H9 (cell line): ENCODE results near the gene TPBG. TPM values are rescaled to one million over a fixed set of nuclear protein-coding genes. Genes with fewer than 3 reads are reported as not detected.

Experiments
- DNase-seq: peaks from one replicate; pipeline ENCODE4 v3.0.0-alpha.2; 2017
- H2AFZ ChIP-seq: one replicate; pipeline ENCODE4 v1.6.1; 2013; ENCODE audit warnings: mild to moderate bottlenecking, low read length, control low read depth, moderate library complexity
- H2AK5ac ChIP-seq: 2 replicates; pipeline ENCODE4 v1.6.1; 2013; ENCODE audit warnings: low read length, control low read depth, mixed read lengths; ENCODE audit not compliant: insufficient read length
- H2BK120ac ChIP-seq: one replicate; pipeline ENCODE4 v1.6.1; 2013; ENCODE audit warnings: low read depth, mild to moderate bottlenecking, low read length, control low read depth, inconsistent platforms; ENCODE audit not compliant: poor library complexity, severe bottlenecking
- H2BK12ac ChIP-seq: 2 replicates; pipeline ENCODE4 v1.6.1; 2013; ENCODE audit warnings: low read length, control low read depth, mixed read lengths, low read depth; ENCODE audit not compliant: insufficient read length
- H2BK15ac ChIP-seq: 2 replicates; pipeline ENCODE4 v1.6.1; 2013; ENCODE audit warnings: low read depth, low read length, control low read depth
- H2BK20ac ChIP-seq: one replicate; pipeline ENCODE4 v1.6.1; 2013; ENCODE audit warnings: low read depth, mild to moderate bottlenecking, low read length, control low read depth, inconsistent platforms; ENCODE audit not compliant: poor library complexity, severe bottlenecking
- H2BK5ac ChIP-seq: 2 replicates; pipeline ENCODE4 v1.6.1; 2013; ENCODE audit warnings: low read length, control low read depth, mixed read lengths; ENCODE audit not compliant: insufficient read length
- H3K14ac ChIP-seq: 2 replicates; pipeline ENCODE4 v1.6.1; 2013; ENCODE audit warnings: low read length, control low read depth; ENCODE audit not compliant: insufficient read depth
- H3K18ac ChIP-seq: 2 replicates; pipeline ENCODE4 v1.6.1; 2013; ENCODE audit warnings: low read depth, mild to moderate bottlenecking, mixed read lengths, low read length, control low read depth; ENCODE audit not compliant: insufficient read length
- H3K23ac ChIP-seq: 2 replicates; pipeline ENCODE4 v1.6.1; 2013; ENCODE audit warnings: low read length, control low read depth, mixed read lengths, low read depth; ENCODE audit not compliant: insufficient read length
- H3K23me2 ChIP-seq: 2 replicates; pipeline ENCODE4 v1.6.1; 2013; ENCODE audit warnings: low read depth, mild to moderate bottlenecking, mixed read lengths, low read length, control low read depth; ENCODE audit not compliant: insufficient read length, poor library complexity, severe bottlenecking
- H3K27ac ChIP-seq: 2 replicates; pipeline ENCODE4 v1.5.1; 2013; ENCODE audit warnings: low read length, control low read depth, mixed read lengths, low read depth; ENCODE audit not compliant: insufficient read length
- H3K27me3 ChIP-seq: 2 replicates; pipeline ENCODE4 v1.6.1; 2013; ENCODE audit warnings: low read length, control low read depth, inconsistent platforms; ENCODE audit not compliant: insufficient read depth
- H3K4ac ChIP-seq: 2 replicates; pipeline ENCODE4 v1.6.1; 2013; ENCODE audit warnings: low read depth, mild to moderate bottlenecking, control low read depth, inconsistent platforms, low read length, moderate library complexity
- H3K4me1 ChIP-seq: 2 replicates; pipeline ENCODE4 v1.6.1; 2013; ENCODE audit warnings: low read length, control low read depth, inconsistent platforms; ENCODE audit not compliant: insufficient read depth
- H3K4me2 ChIP-seq: 2 replicates; pipeline ENCODE4 v1.6.1; 2013; ENCODE audit warnings: low read length, control low read depth, mixed read lengths; ENCODE audit not compliant: insufficient read length, insufficient read depth
- H3K56ac ChIP-seq: 2 replicates; pipeline ENCODE4 v1.6.1; 2013; ENCODE audit warnings: low read depth, mild to moderate bottlenecking, mixed read lengths, low read length, control low read depth; ENCODE audit not compliant: insufficient read length
- H3K79me1 ChIP-seq: 2 replicates; pipeline ENCODE4 v1.6.1; 2013; ENCODE audit warnings: low read depth, mild to moderate bottlenecking, moderate library complexity, low read length, control low read depth, inconsistent platforms; ENCODE audit not compliant: insufficient read depth, poor library complexity, severe bottlenecking
- H3K79me2 ChIP-seq: 2 replicates; pipeline ENCODE4 v1.6.1; 2013; ENCODE audit warnings: low read length, control low read depth, inconsistent platforms; ENCODE audit not compliant: insufficient read depth
- H3K9ac ChIP-seq: 2 replicates; pipeline ENCODE4 v1.6.1; 2013; ENCODE audit warnings: low read length, control low read depth, mixed read lengths; ENCODE audit not compliant: insufficient read length; ENCODE audit errors: extremely low read depth
- H3K9me3 ChIP-seq: one replicate; pipeline ENCODE4 v1.6.1; 2013; ENCODE audit warnings: low read depth, low read length, inconsistent platforms; ENCODE audit not compliant: control insufficient read depth
- H3T11ph ChIP-seq: one replicate; pipeline ENCODE4 v1.6.1; 2013; ENCODE audit warnings: mild to moderate bottlenecking, low read length, control low read depth, inconsistent platforms
- H4K20me1 ChIP-seq: one replicate; pipeline ENCODE4 v1.6.1; 2013; ENCODE audit not compliant: control insufficient read depth, insufficient read length, insufficient read depth
- H4K5ac ChIP-seq: 2 replicates; pipeline ENCODE4 v1.6.1; 2013; ENCODE audit warnings: low read depth, mild to moderate bottlenecking, mixed read lengths, low read length, control low read depth; ENCODE audit not compliant: insufficient read length
- H4K8ac ChIP-seq: replicated peaks from 2 replicates; pipeline ENCODE4 v1.6.1; 2013; ENCODE audit warnings: low read length, control low read depth, mixed read lengths, low read depth; ENCODE audit not compliant: insufficient read length
- H4K91ac ChIP-seq: 2 replicates; pipeline ENCODE4 v1.6.1; 2013; ENCODE audit warnings: low read depth, mild to moderate bottlenecking, moderate library complexity, mixed read lengths, low read length, control low read depth; ENCODE audit not compliant: insufficient read length
- H3K27ac Mint-ChIP-seq, 3 experiments: 2 replicates in 2 of 3; 3 replicates in 1 of 3; pipeline ENCODE4 v1.8.0; 2020 to 2021; ENCODE audit warnings: mixed read lengths in 3 of 3, mild to moderate bottlenecking in 1 of 3, moderate library complexity in 1 of 3
- H3K27me3 Mint-ChIP-seq: 2 replicates; pipeline ENCODE4 v1.8.0; 2021; ENCODE audit warnings: low read depth, mild to moderate bottlenecking, moderate library complexity, mixed read lengths
- H3K36me3 Mint-ChIP-seq, 3 experiments: 2 replicates in 2 of 3; 3 replicates in 1 of 3; pipeline ENCODE4 v1.8.0; 2020 to 2021; ENCODE audit warnings: low read depth in 3 of 3, mixed read lengths in 3 of 3; ENCODE audit not compliant: insufficient read depth in 1 of 3
- H3K4me1 Mint-ChIP-seq, 2 experiments: 2 replicates each; pipeline ENCODE4 v1.8.0; 2020; ENCODE audit warnings: mixed read lengths in 2 of 2
- H3K4me3 Mint-ChIP-seq, 2 experiments: 2 replicates in 1 of 2; 3 replicates in 1 of 2; pipeline ENCODE4 v1.8.0; 2020 to 2021; ENCODE audit warnings: mild to moderate bottlenecking in 2 of 2, mixed read lengths in 2 of 2, moderate library complexity in 1 of 2
- H3K9me3 Mint-ChIP-seq, 2 experiments: 2 replicates in 1 of 2; 3 replicates in 1 of 2; pipeline ENCODE4 v1.8.0; 2020; ENCODE audit warnings: mild to moderate bottlenecking in 2 of 2, mixed read lengths in 2 of 2, moderate library complexity in 1 of 2
- CTCF ChIP-seq: fragments of 200-600 bp; sonication (generic); conservative IDR thresholded peaks from 3 replicates; pipeline ENCODE4 v1.8.0; 2021; ENCODE audit warnings: antibody characterized with exemption, mild to moderate bottlenecking
- WGBS: extraction: QIAGEN DNeasy Blood & Tissue Kit; methylation state at CpG from one replicate; pipeline ENCODE4 v1.1.7; 2013; ENCODE audit warnings: missing lambda C conversion rate, low lambda C conversion rate, mixed read lengths; ENCODE audit not compliant: insufficient read length; ENCODE audit errors: extremely low coverage; 5-methylcytosine and 5-hydroxymethylcytosine counted together
- total RNA-seq: library from RNA; stranded (reverse); gene quantifications from 2 replicates; pipeline ENCODE4 v1.2.1, GENCODE V29; 2021

Gene TPBG
- total RNA-seq, 1 experiment from 2014 or later = 19.0 TPM

GRCh38 chr6:82353848-82354247 is 9.8 kb upstream of the TPBG start:
- no peaks in the 10 kb centered on the region for H3K79me1 ChIP-seq
- no peaks in the 10 kb centered on the region for H4K20me1 ChIP-seq
- H3K23ac ChIP-seq = no peak overlapping the region
- H3K4ac ChIP-seq = no peak overlapping the region
- H3K18ac ChIP-seq = no peak overlapping the region
- H3K27me3 Mint-ChIP-seq = no peaks in the 10 kb centered on the region
- H2BK20ac ChIP-seq = no peak overlapping the region
- no peak overlapping the region for H3T11ph ChIP-seq
- no peak overlapping the region for H2AFZ ChIP-seq
- no peaks in the 10 kb centered on the region for H3K79me2 ChIP-seq
- H2BK12ac ChIP-seq = no peak overlapping the region
- H3K4me1 ChIP-seq = no peaks in the 10 kb centered on the region
- H3K27me3 ChIP-seq = no peaks in the 10 kb centered on the region
- no peak overlapping the region for H3K4me2 ChIP-seq
- no peaks in the 10 kb centered on the region for H3K4me1 Mint-ChIP-seq
- TF ChIP-seq CTCF = no peak
- H3K9me3 ChIP-seq = no peaks in the 10 kb centered on the region
- no peak overlapping the region for H3K4me3 Mint-ChIP-seq
- H2AK5ac ChIP-seq = no peak overlapping the region
- H4K5ac ChIP-seq = no peak overlapping the region
- no CpG with 5 or more reads among the region's 2 CpGs for WGBS
- no peak overlapping the region for H3K27ac Mint-ChIP-seq
- H2BK5ac ChIP-seq = no peak overlapping the region
- H3K27ac ChIP-seq = no peak overlapping the region
- no peak overlapping the region for H3K56ac ChIP-seq
- no peak for DNase-seq
- H3K9me3 Mint-ChIP-seq = no peaks in the 10 kb centered on the region
- no peak overlapping the region for H3K14ac ChIP-seq
- H3K23me2 ChIP-seq = no peaks in the 10 kb centered on the region
- H4K91ac ChIP-seq = no peak overlapping the region
- H3K36me3 Mint-ChIP-seq = no peaks in the 10 kb centered on the region
- no peak overlapping the region for H2BK120ac ChIP-seq
- H4K8ac ChIP-seq = no peak overlapping the region
- H3K9ac ChIP-seq = no peak overlapping the region
- H2BK15ac ChIP-seq = no peak overlapping the region
